Common myeloid progenitor, CD34-positive (primary cell): ENCODE data around the gene BICC1.

Source experiments
- CTCF ChIA-PET: fragments of 350-600 bp; sonication (Branson Sonifier 250); formaldehyde crosslinking; loops from one replicate; lab custom pipeline; 2021; ENCODE audit warnings: antibody characterized with exemption; lab: Charles Lee
- POLR2A ChIA-PET: fragments of 350-600 bp; sonication (Branson Sonifier 250); formaldehyde crosslinking; loops from one replicate; lab custom pipeline; 2021; ENCODE audit warnings: antibody characterized with exemption; lab: Charles Lee
- DNase-seq, 3 donors: peaks; one replicate each; pipeline versions ENCODE4 v3.0.0 to v3.0.0-alpha.2; 2013
- H3K27ac ChIP-seq, 2 experiments: 1 replicate in 1 of 2; 2 replicates in 1 of 2; pipeline ENCODE4 v1.7.0; 2013; ENCODE audit warnings: inconsistent platforms in 2 of 2, low read length in 2 of 2, mild to moderate bottlenecking in 2 of 2, low read depth in 1 of 2, moderate library complexity in 1 of 2; ENCODE audit not compliant: severe bottlenecking in 2 of 2, insufficient read depth in 1 of 2, poor library complexity in 1 of 2
- H3K27me3 ChIP-seq, 5 experiments: replicated peaks in 2 of 5; 1 replicate in 3 of 5; 2 replicates in 2 of 5; pipeline versions ENCODE4 v1.6.1 to v1.7.0; 2013; ENCODE audit warnings: low read length in 4 of 5, mild to moderate bottlenecking in 2 of 5, moderate library complexity in 2 of 5, inconsistent platforms in 1 of 5; ENCODE audit not compliant: insufficient read depth in 5 of 5, control insufficient read depth in 4 of 5
- H3K36me3 ChIP-seq, 4 experiments: 1 replicate in 2 of 4; 2 replicates in 2 of 4; pipeline versions ENCODE4 v1.6.1 to v1.7.0; 2013; ENCODE audit warnings: low read length in 3 of 4, control low read depth in 1 of 4, mild to moderate bottlenecking in 1 of 4; ENCODE audit not compliant: control insufficient read depth in 4 of 4, insufficient read depth in 4 of 4
- H3K4me1 ChIP-seq, 4 experiments: 1 replicate in 3 of 4; 2 replicates in 1 of 4; pipeline versions ENCODE4 v1.6.1 to v1.7.1; 2013; ENCODE audit warnings: low read length in 3 of 4, mild to moderate bottlenecking in 3 of 4, control low read depth in 1 of 4, inconsistent platforms in 1 of 4, moderate library complexity in 1 of 4; ENCODE audit not compliant: control insufficient read depth in 4 of 4, insufficient read depth in 4 of 4; ENCODE audit errors: control extremely low read depth in 1 of 4
- H3K4me3 ChIP-seq, 7 experiments: 1 replicate in 4 of 7; 2 replicates in 3 of 7; pipeline versions ENCODE4 v1.5.1 to v1.7.0; 2013; ENCODE audit warnings: mild to moderate bottlenecking in 7 of 7, low read length in 6 of 7, moderate library complexity in 6 of 7, inconsistent platforms in 2 of 7, low read depth in 2 of 7, control low read depth in 1 of 7; ENCODE audit not compliant: insufficient read depth in 4 of 7, control insufficient read depth in 1 of 7; ENCODE audit errors: extremely low read depth in 1 of 7
- H3K9me3 ChIP-seq, 5 experiments: 1 replicate in 4 of 5; 2 replicates in 1 of 5; pipeline versions ENCODE4 v1.6.1 to v1.7.1; 2013; ENCODE audit warnings: low read length in 4 of 5, mild to moderate bottlenecking in 2 of 5, inconsistent platforms in 1 of 5, low read depth in 1 of 5, moderate library complexity in 1 of 5; ENCODE audit not compliant: control insufficient read depth in 4 of 5, insufficient read depth in 2 of 5; ENCODE audit errors: control extremely low read depth in 1 of 5
- WGBS: methylation state at CpG from one replicate; pipeline ENCODE4 v1.1.5; 2013; ENCODE audit not compliant: insufficient coverage; 5-methylcytosine and 5-hydroxymethylcytosine counted together

The BICC1 gene

DNA sequence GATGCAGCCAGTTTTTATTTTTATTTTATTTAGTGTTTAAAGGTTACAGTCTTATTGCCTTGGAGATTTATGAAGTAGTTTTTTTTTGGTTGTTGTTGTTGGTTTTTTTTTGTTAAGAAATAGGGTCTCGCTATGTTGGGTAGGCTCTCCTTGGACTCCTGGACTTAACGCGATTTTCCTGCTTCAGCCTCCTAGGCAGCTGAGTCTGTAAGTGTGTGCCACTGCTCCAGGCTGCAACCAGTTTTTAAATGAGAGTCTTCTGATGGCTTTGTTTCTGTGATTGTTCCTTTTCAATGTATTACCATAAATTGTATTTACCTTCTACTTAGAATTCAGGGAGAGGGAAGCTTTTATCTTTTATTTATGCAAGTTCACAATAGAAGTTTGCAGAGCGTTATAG lies 62.8 kb downstream of the BICC1 start:
- Histone ChIP-seq H3K9me3 (peaks cover 0 to 7% (median 2%) of the 10 kb centered on the region in 5 experiments), H3K27ac (no peak overlapping the region), H3K36me3 (no peaks in the 10 kb centered on the region), H3K4me3 (no peak overlapping the region), H3K27me3 (no peaks in the 10 kb centered on the region), H3K4me1 (peaks cover 7 to 30% (median 11%) of the 10 kb centered on the region in 4 experiments)
- ChIA-PET CTCF (no interaction called here), POLR2A (no interaction called here)
- WGBS, result no CpG with 5 or more reads among the region's 4 CpGs
- no peak for DNase-seq

DNA sequence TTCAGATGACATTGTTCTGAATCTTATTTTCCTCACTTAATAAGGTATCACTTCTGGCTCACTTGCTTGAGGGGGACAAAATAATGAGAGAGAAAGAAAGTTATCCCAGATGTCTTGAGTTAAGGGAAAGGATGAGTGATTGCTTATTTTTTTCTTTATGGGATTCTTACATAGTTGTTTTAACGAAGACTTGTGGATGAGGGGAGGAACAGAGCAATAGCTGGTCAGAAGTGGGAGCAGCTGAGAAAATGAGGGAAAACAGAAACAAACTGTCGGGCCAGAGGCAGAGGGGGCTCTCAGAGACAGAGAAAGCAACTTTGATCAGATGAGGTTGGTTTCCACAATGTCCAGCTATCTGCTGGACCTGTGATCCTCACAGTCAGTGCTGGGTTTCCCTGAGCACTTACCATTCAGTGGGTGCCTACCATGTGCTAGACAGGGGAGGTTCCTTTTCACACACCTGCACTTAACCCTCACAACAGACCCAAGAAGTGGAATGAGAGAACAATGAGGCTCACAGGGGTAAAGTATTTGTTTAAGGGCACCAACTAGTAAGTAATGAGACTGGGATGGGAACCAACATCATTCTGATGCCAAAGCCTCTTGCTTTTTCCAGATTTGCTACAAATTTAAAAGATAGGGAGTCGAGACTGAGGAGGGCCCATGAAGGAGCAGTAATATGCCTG lies 64.2 kb downstream of the BICC1 start:
- 91% methylated on average over 3 of the region's 3 CpGs for WGBS
- no peak overlapping the region for H3K27ac ChIP-seq
- ChIA-PET POLR2A (no interaction called here), CTCF (interaction anchor here (1.1 kb wide), 1 partner anchor 46 kb away, joined by 3 read pairs; no protein-coding TSS in a partner anchor)
- H3K9me3 ChIP-seq, result no peaks in the 10 kb centered on the region
- no peaks in the 10 kb centered on the region for H3K27me3 ChIP-seq
- peak overlapping the region in 1 of 7 experiments; percentile 29 for H3K4me3 ChIP-seq
- peaks cover 7 to 30% (median 11%) of the 10 kb centered on the region in 4 experiments for H3K4me1 ChIP-seq
- no peak for DNase-seq
- H3K36me3 ChIP-seq, result no peaks in the 10 kb centered on the region

DNA sequence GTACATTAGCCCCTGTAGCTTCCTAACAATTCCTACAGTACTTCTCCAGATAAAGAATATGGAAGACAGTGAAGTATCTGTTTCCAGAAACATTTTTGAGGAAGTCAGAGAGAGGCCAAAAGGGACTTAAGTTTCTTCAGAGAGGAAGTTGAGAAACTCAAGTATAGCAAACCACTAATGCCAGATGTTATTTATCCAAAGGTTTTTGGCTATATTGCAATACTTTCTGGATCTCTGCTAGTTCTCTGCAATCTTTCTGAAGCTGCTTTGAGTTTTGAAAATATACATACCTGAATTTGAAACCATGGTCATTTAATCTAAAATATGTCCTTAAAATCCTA lies 64.7 kb downstream of the BICC1 start:
- H3K36me3 ChIP-seq, result no peaks in the 10 kb centered on the region
- no peak overlapping the region for H3K27ac ChIP-seq
- H3K4me1 ChIP-seq, result peaks cover 7 to 30% (median 11%) of the 10 kb centered on the region in 4 experiments
- no peaks in the 10 kb centered on the region for H3K9me3 ChIP-seq
- no peak overlapping the region for H3K4me3 ChIP-seq
- POLR2A ChIA-PET, result no interaction called here
- DNase-seq, result peak; percentile 18 to 88 (median 71)
- CTCF ChIA-PET, result interaction anchor here (1.1 kb wide), 1 partner anchor 46 kb away, joined by 3 read pairs; no protein-coding TSS in a partner anchor
- H3K27me3 ChIP-seq, result no peaks in the 10 kb centered on the region

DNA sequence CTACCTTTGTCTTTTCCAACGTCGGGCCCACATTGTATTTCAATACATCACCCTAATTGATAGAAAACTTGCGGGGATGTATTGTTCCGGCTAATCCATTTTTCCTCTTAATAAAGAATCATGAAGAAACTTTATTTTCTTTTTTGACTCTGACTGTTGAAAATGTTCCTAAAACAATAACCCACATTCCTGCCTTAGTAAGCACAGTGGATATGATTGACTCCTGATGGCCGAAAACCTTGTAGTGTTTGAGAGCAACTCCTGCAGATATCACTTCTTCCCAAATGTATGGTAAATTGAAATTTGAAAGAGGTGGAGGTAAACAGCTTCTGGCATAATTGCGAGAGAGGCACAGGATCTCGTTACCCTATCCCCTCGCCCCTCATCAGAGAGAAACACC lies 65.7 kb downstream of the BICC1 start:
- Histone ChIP-seq H3K4me3 (no peak overlapping the region), H3K4me1 (peaks cover 7 to 30% (median 11%) of the 10 kb centered on the region in 4 experiments), H3K36me3 (no peaks in the 10 kb centered on the region), H3K27ac (no peak overlapping the region), H3K9me3 (peaks cover 0 to 4% (median 0%) of the 10 kb centered on the region in 5 experiments), H3K27me3 (no peaks in the 10 kb centered on the region)
- POLR2A ChIA-PET, result no interaction called here
- CTCF ChIA-PET, result interaction anchor here (1.3 kb wide), 1 partner anchor 10 kb away, joined by 3 read pairs; no protein-coding TSS in a partner anchor
- WGBS, result 95% methylated on average over 6 of the region's 8 CpGs
- DNase-seq, result no peak

DNA sequence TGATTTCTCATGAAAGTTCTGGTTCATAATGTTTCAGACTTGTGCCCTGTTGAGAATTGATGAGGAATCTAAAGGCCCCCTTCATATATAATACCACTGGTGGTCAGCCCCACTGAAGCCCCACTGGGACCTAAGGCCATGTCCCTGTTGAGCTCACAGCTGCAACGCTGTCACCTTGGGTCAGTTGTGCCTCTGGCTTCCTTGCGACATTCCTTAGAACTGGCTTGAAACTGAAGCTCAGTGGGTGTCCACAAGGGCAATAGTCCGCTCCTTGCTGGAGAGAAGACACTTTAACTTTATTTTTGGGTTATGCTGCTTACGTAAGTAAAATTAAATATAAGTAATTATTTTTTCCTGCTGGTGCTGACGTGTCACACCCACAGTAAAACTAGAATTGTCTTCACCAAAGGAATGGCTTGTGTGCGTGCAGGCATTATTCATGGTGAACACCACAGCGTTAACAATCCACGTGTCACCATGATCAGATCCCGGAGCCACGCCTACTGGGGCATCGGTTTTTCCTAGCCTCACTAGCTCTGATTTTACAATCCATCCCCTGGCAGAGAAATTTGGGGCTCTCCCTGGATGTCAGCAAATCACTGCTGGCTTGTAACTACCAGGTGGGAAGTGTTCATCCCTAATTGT lies 66.5 kb downstream of the BICC1 start:
- ChIA-PET POLR2A (no interaction called here), CTCF (interaction anchor here (0.6 to 1.9 kb wide), 3 partner anchors 10 to 49 kb away, joined by 3 to 5 read pairs (median 3); no protein-coding TSS in a partner anchor)
- Histone ChIP-seq H3K27ac (no peak overlapping the region), H3K4me3 (no peak overlapping the region), H3K4me1 (peaks cover 7 to 30% (median 11%) of the 10 kb centered on the region in 4 experiments), H3K27me3 (no peaks in the 10 kb centered on the region), H3K36me3 (no peaks in the 10 kb centered on the region), H3K9me3 (peaks cover 0 to 4% (median 0%) of the 10 kb centered on the region in 5 experiments)
- WGBS, result 95% methylated on average over 8 of the region's 11 CpGs
- DNase-seq, result no peak

DNA sequence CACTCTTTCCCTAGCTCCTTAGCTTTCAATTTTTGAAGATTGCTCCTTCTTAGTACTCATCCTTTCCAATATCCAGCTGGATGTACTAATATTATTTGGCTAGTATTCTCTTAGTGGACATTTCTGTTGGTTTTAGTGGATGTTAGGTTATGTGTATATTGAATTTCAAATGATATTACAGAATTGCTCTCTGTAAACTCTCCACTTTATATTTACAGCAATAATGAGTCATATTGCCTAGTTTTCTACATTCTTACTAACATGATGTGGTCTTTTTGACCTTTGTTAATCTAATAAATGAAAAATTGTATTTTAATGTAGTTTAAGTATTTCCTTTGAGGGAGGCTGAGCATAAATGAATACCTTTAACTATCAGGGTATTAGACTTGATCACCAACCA lies 69.4 kb downstream of the BICC1 start:
- no peak for DNase-seq
- Histone ChIP-seq H3K27ac (no peak overlapping the region), H3K4me1 (peaks cover 5 to 40% (median 17%) of the 10 kb centered on the region in 4 experiments), H3K36me3 (no peaks in the 10 kb centered on the region), H3K27me3 (no peaks in the 10 kb centered on the region), H3K9me3 (peaks cover 0 to 4% (median 0%) of the 10 kb centered on the region in 5 experiments), H3K4me3 (no peak overlapping the region)
- POLR2A ChIA-PET, result no interaction called here
- CTCF ChIA-PET, result no interaction called here

DNA sequence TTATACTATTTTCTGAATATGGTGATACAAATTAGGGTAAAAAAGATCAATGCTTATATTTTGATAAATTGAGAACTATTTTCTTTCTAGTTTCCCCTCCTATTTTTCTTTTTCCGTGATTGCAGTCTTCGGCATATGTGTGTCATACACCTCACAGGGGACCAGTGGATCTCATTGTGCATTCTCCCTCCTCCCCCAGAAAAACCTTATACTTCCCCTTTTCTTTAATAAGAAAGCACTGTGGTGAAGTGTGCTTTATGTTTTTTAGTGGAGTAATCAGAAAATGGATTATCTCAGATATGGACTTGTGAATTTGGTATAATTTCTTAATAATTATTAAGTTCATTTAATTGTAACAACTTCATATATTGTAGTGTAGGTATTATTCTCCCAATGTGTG lies 72.8 kb downstream of the BICC1 start:
- peak in 2 of 3 donors; percentile 51 to 82 for DNase-seq
- Histone ChIP-seq H3K27me3 (no peaks in the 10 kb centered on the region), H3K4me1 (peaks cover 0 to 23% (median 13%) of the 10 kb centered on the region in 4 experiments), H3K36me3 (no peaks in the 10 kb centered on the region), H3K4me3 (no peak overlapping the region), H3K9me3 (peaks cover 0 to 4% (median 0%) of the 10 kb centered on the region in 5 experiments), H3K27ac (no peak overlapping the region)
- CTCF ChIA-PET, result no interaction called here
- POLR2A ChIA-PET, result no interaction called here
- WGBS, result no CpG with 5 or more reads among the region's 2 CpGs
